Stimulated activated CD4-positive, alpha-beta T cell treated with anti-CD3 and anti-CD28 coated beads, TNF-alpha, amount 100 ng/mL, for 48 hours (primary cell): ENCODE data around the gene SCAMP2.

Experiments used
- DNase-seq, 3 donors: peaks; one replicate each; pipeline ENCODE4 v3.0.0-alpha.2; 2020; ENCODE audit warnings: low read depth in 3 of 3

Gene SCAMP2

GRCh38 chr15:74839526-74840395 is 33.4 kb downstream of the SCAMP2 start:
- no peak for DNase-seq

- no peak for DNase-seq
Observed at GRCh38 chr15:74838746-74839525, 34.2 kb downstream of the SCAMP2 start.

- DNase-seq: no peak
Observed at GRCh38 chr15:74838137-74838516, 35.0 kb downstream of the SCAMP2 start.

- DNase-seq: no peak
Observed at GRCh38 chr15:74837482-74838136, 35.6 kb downstream of the SCAMP2 start.

- DNase-seq: no peak
Observed at GRCh38 chr15:74836846-74837245, 36.3 kb downstream of the SCAMP2 start.

- DNase-seq: peak in 2 of 3 donors; percentile 31 to 32
Observed at GRCh38 chr15:74835312-74835823, 37.8 kb downstream of the SCAMP2 start.

GRCh38 chr15:74833376-74834107 is 39.6 kb downstream of the SCAMP2 start:
- DNase-seq: no peak

GRCh38 chr15:74832826-74833225 is 40.3 kb downstream of the SCAMP2 start:
- DNase-seq: no peak

GRCh38 chr15:74831813-74832495 is 41.2 kb downstream of the SCAMP2 start:
- DNase-seq: no peak

GRCh38 chr15:74830868-74831267 is 42.3 kb downstream of the SCAMP2 start:
- no peak for DNase-seq

- no peak for DNase-seq
Observed at GRCh38 chr15:74829991-74830390, 43.2 kb downstream of the SCAMP2 start.

GRCh38 chr15:74829486-74829885 is 43.7 kb downstream of the SCAMP2 start:
- no peak for DNase-seq

- no peak for DNase-seq
Observed at GRCh38 chr15:74828835-74829234, 44.3 kb downstream of the SCAMP2 start.

- DNase-seq: no peak
Observed at GRCh38 chr15:74827614-74828013, 45.6 kb downstream of the SCAMP2 start.

- DNase-seq: no peak
Observed at GRCh38 chr15:74826921-74827320, 46.2 kb downstream of the SCAMP2 start.

GRCh38 chr15:74826364-74826819 is 46.8 kb downstream of the SCAMP2 start, which contains the start of gene CPLX3:
Gene CPLX3 (plus strand): TSS chr15:74826627. CDS start chr15:74826704, 77 bp downstream.
- DNase-seq: peak in 1 of 3 donors; percentile 33

GRCh38 chr15:74825866-74826265 is 47.3 kb downstream of the SCAMP2 start:
- DNase-seq: no peak

GRCh38 chr15:74824976-74825375 is 48.2 kb downstream of the SCAMP2 start:
- no peak for DNase-seq

GRCh38 chr15:74823324-74823723 is 49.8 kb downstream of the SCAMP2 start:
- no peak for DNase-seq

GRCh38 chr15:74822233-74822632 is 50.9 kb downstream of the SCAMP2 start:
- no peak for DNase-seq

- no peak for DNase-seq
Observed at GRCh38 chr15:74821790-74822158, 51.4 kb downstream of the SCAMP2 start.
